Measurements from ENCODE around the gene TCIRG1.

TCIRG1 gene

DNA sequence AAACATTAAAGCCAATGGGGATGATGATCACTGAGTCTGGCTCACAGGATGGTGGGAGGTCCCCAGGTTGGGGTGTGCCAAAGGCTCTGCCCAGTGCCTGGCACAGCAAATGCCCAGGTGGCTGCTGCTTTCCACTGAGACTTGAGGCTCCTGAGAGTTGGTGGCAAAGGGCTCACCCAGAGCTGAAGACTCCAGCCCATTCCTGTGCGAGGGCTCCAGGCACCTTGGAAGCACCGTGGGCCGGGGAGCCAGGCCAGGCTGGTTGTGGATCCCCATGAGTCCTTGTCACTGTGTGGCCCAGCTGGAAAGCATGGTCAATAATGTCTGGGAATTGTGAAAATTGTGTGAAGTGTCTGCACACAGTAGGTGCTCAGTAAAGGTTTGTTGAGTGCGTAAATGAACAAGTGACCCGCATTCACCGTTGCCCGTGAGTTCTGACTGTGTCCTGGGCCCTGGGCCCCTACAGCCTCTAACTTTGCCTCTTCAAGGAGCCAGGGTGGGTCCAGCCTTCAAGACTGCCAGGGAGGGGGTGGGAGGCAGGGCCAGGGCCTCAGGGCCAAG is 32.1 kb upstream of the TCIRG1 start:
- DNase-seq = no peak

DNA sequence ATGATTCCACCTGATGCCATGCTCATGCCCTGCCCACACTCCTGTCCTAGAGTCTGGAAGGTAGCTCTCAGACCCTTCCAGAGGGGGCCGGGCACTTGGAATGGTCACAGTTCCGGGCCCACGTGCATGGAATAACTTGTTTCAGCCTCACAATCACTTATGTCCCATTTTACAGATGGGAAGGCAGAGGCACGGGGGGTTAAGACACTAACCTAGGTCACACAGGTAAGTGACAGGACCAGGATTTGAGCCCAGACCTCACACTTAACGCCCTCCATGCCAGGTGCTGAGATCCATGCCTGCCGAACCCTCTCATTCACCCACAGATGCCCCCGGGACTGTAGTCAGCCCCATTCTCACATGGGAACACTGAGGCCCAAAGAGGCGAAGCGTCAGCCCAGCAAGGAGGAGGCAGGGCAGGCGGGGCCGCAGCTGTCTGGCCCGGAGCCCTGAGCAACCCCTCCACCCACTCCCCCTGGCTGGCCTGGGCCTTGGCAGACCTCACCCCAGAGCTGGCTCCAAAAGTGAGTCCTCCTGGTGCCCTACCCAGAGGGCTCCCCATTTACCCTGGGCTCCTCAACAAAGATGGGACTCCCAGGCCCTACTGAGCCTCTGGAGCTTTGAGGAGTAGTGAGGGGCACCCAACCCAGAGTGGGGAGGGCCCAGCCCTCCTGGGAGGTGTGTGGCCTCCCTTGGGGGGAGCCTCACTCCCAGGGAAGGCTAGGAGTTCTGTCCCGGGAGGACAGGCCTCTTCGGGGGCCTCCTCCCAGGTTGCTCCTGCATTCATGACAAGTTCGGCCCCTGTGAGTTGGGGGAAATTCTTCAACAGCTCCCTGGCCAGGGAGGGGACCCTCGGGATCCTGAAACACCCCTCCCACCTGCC is 31.1 kb upstream of the TCIRG1 start:
- peak in 1 of 4 experiments; percentile 1 for DNase-seq

DNA sequence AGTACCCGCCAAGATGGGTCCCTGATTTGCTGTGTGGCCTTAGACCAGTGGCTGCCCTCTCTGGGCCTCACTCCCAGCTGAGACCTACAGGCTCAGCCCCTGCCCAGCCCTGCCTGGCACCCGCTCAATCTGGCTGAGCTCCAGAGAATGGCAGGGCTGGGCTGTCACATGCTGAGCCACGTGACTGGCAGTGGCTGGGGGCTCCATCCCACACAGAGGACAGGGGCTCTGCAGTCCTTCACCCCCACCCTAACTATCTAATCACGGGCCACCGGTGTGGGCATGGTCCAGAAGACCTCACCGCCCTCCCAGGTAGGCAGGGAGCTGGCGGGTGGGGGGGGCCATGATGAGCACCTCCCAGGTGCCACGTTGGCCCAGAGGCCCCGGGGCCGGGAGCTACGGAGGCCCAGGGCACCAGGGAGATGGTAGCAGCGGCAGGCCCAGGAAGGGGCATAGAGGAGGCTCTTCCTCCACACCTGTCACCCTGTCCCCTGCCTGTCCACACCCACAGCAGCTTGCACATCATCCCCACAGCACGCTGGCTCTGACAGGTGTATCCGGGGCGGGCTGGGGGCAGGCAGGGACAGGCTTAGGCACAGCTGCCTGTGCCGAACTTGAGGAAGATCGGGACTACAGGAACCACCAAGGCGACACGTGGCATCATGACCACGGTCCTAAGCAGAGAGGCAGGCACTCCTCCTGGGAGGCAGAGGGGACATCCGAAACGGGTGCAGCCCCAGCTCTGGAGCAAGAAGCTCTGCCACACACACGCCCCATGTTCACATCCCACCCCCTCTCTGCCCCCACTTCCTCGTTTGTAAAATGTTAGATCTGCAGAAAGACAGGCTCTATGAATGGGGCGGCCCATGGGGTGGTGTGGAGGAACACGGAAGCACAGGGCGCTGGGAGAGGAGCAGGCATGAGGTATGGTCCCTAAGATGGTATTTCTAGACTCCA is 30.2 kb upstream of the TCIRG1 start:
- DNase-seq = peak; percentile 87 to 94 (median 90)

DNA sequence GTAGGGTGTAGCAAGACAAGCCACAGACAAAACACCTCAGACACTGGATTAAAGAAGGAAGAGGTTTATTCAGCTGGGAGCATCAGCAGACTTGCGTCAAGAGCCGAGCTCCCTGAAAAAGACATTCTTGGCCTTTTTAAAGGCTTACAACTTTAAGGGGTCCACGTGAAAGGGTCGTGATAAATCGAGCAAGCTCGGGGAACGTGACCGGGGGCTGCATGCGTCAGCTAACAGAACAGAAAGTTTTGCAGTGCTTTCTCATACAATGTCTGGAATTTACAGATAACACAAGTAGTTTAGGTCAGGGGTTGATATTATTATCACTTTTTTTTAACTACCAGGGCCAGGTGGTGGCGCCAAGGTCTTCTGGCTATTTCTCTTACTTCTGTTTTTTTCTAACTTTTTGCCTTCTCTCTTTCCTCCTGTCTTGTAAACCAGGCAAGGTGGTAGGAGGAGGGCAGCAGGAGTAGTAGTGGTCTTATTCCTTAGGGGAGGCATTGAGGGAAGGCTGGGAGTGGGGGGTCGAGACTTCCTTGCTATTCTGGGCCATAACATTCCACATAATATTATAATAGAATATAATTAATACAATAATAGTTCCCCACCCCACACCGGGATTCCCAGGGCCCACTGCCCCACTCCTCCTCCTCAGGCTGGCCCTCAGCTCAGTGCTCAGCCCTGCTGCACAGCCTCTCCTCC is 29.3 kb upstream of the TCIRG1 start:
- peak; percentile 29 to 43 (median 38) for DNase-seq

DNA sequence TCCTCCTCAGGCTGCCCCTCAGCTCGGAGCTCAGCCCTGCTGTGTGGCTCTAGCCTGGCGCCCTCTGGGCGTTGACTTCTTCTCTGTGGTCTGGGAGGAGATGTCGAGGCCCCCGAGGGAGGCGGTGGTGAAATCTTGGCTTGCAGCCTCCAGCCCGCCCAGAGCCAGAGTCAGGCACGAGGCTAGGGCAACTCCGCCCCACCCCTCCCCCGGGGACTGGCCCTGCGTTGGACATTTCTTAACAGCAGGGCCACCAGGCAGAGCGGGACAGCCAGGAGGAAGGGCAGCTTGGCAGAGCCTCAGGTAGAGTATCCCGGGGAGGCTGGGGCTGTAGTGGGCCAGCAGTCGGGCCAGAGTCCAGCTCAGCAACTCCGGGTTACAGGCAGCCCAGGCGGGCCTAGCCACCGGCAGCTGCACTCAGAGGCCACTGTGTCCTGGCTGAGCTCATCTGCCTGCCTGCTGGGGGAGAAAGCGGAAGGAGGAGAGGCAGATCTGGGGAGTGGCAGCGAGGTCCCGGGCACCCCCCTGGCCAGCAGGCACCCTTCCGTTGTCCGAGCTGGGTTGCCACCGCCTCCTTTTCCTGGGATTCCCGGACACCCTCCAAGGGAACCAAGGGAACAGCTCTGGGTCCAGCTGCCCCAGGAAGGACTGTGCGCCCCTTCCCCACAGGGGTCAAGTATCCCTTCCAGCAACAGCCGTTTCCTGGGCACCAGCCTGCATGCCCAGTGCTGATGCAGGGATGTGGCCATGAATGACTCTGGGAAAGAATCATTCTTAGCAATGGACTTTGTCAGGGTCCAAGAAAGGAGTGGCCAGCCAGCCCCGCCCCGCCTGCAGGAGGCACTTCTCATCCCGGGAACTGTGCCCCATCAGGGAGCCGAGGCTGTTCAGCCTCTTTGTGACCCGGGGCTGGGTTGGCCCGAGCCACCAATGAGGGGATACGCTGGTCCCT is 28.5 kb upstream of the TCIRG1 start, which contains the start of gene ALDH3B1:
TSS of gene ALDH3B1 (plus strand) at position 238 of the 952 bp plus-strand sequence. CDS start 4,971 bp downstream, outside the sequence.
- peak; percentile 95 to 98 (median 98) for DNase-seq

DNA sequence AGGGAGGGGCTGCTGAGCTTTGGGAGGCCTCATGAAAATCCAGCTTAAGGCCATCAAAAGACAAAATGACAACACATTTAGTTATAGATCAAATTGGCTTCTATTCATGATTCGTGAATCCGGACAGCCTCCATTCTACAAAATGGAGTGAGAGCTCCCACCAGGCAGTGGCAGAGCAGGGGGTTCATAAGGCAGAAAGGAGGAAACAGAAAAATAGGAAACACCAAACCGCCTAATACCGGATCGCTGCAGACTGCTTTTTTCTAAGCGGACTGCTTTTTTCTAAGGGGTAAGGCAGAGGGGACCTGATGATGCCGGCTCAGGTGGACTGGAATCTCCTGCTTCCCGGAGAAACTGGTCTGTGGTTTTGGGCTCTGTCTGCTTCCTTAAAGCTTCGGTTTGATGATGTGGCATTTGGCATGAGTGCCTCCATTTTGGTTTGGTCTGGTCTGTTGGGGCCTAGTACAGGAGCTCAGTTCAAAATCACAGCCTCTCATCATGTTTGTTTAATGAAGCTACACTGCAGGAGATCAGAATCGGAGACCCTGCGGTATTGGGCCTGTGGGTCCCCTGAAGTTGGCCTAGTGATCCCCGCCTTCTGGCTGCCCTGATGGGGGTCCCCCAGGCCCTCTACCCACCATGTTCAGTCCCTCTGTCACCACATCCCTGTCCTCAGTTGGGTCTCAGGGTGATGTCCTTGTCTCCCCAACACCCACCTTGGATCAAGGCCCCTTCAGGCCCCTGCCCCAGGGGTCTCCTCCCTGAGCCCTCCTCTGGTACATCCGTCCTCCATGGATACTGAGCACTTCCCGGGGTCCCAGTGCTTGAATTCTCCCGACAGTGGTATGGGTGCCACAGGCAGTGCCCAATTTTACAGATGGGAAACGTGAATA is 27.5 kb upstream of the TCIRG1 start:
- DNase-seq = peak; percentile 34 to 55 (median 52)

DNA sequence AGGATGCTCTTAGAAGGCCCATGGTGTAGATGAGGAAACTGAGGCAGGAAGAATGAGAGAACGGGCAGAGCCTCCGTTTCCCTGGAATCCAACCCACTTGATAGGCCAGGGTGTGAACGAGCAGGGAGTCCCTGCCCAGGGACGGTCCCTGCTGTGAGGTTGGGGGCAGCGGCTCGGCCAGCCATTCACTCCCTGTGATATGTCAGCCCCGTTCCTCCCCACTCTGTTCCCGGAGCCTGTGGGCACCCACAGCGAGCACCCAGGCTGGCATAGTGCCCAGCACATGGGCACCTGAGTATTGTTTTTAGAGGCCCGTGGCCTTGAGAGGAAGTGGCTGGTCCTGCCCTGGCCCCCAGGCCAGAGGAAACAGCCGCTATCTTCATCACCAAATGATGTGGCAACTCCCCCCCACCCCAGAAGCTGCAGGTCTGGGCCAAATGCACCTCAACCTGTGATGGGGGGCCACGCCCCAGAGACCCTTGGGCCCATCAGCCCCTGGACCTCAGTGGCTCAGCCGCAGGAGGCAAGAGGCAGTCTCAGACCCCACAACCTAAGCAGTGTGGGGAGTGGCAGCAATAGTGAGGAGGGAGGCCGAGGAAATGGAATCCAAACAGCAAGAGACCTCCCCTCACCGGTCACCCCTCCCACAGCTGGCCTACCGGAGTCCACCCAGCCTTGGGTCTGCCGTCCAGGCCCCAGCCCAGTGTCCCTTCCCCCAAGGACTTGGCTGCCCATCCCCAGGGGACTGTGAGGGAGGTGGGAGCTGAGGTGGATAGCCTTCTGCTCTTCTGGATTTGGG is 26.6 kb upstream of the TCIRG1 start:
- DNase-seq = no peak

DNA sequence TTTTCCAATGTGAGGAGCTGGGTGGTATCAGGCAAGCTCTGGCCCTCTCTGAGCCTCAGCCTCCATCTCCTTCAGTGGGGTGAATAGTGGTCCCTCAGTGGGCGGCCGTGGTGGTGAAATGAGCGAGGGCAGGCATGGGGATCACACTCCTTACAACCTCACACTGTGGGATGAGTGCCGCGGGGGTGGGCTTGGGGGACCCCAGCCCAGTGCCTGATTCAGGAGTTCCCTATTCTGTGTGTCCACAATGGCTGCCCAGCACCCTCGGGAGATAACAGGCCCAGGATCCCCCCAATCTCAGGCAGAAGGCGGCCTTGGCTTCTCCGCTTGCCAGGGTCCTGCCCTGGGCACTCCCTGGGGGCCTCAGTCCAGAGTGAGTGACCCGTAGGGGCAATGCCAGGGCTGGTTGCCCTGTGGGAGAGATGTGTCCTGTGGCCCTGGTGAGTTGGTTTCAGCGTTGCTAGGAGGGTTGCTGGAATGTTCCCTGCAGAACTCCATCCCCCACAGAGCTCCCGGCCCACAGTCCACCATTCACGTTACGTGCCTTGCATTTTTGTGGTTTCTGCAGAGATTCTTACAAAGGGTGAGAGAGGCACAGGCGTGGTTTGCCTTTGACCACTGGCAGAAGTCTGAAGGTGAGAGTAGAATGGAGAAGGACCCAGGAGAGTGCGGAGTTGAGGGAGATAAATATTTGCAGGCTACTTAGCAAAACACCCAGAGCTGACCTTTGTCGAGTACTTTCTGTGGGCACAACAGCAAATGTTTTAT is 25.8 kb upstream of the TCIRG1 start:
- DNase-seq = no peak

DNA sequence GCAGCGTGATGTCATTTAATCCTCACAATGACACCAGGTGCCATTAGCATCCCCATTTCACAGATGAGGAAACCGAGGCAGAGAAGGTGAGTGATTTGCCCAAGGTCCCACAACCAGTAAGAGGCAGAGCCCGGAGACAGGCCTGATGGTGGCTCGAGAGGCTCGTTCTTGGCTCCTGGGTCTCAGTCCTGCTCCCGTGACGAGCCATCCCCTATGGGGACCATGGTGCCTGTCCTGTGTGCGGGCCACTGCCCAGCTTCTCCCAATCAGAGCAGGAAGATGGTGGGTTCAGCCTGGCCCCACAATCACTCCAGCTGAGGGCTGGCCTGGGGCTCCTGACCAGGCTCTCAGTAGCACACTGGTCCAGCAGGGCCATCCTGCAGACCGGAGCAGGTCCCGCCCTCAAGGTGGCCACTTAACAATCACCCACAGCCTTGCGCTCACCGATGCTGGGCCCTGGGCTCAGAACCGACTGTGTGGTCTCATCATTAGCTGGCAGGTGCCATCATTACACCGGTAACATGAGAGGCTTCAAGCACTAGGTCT is 25.1 kb upstream of the TCIRG1 start:
- no peak for DNase-seq

DNA sequence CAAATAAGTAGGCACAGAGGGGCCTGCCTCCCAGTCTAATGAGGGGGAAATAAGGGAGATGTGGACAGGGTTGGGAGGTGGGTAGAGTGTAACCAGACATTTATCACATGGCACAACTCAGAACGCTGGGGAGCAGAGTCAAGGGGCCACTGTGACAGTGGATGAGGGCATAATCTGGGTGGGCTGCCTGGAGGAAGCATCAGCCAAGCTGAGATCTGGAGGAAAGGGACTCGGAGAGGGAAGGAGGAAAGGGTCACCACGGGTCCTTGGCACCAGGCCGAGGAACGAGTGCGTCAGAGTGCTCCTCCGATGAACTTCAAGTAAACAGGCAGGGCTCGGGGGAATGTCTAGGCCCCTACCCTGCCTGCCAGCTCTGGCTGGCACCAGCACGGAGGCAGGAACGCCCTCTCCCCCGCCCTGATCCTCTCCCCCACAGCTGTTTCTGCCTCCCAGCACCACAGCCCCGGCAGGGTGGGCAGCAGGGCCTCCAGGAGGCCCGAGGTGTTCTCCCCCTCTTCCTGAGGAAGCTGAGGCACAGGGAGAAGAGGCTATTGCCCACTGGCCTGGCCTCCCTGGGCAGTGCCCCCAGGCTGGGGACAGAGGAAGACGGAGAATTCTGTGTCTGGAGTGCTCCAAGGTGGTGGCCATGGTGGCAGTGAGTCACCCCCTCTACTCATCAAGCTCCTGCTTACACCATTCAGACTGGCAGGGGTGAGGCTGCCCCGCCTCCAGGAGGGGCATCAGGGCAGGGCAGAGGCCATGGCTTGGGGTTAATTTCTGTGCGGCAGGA is 24.5 kb upstream of the TCIRG1 start:
- DNase-seq = peak; percentile 64 to 82 (median 76)

DNA sequence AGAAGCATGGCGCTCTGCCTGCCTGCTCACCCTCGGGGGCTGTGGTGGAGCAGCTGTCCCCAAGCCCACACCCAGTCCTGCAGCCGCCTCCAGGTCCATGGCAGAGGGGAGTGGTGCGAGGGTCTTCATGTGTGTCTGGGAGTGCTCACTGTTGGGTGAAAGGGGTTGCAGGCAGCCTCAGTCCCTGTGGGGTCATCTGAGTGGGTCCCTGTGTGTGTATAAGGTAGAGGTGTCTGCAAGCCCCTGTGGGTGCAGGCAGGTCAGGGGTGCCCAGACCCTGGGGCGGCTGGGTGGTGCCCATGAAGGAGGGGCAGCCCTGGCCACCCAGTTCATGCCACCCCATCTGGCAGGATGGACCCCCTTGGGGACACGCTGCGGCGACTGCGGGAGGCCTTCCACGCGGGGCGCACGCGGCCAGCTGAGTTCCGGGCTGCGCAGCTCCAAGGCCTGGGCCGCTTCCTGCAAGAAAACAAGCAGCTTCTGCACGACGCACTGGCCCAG is 23.8 kb upstream of the TCIRG1 start:
- no peak for DNase-seq

DNA sequence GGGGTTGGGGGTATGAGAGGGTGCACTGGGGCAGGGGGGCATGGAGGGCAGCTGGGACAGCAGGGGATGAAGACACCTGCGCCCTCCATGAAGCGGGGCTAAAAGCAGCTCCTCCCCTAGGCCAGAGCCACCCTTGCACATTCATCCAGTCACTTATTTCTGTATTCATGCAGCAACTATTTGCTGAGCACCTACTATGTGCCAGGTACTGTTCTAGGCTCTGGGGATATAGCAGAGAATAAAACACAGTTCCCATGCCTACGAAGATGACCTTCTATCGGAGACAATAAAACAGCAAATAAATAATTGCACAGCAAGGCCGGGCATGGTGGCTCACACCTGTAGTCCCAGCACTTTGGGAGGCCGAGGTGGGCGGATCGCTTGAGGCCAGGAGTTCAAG is 23.4 kb upstream of the TCIRG1 start:
- DNase-seq = no peak

DNA sequence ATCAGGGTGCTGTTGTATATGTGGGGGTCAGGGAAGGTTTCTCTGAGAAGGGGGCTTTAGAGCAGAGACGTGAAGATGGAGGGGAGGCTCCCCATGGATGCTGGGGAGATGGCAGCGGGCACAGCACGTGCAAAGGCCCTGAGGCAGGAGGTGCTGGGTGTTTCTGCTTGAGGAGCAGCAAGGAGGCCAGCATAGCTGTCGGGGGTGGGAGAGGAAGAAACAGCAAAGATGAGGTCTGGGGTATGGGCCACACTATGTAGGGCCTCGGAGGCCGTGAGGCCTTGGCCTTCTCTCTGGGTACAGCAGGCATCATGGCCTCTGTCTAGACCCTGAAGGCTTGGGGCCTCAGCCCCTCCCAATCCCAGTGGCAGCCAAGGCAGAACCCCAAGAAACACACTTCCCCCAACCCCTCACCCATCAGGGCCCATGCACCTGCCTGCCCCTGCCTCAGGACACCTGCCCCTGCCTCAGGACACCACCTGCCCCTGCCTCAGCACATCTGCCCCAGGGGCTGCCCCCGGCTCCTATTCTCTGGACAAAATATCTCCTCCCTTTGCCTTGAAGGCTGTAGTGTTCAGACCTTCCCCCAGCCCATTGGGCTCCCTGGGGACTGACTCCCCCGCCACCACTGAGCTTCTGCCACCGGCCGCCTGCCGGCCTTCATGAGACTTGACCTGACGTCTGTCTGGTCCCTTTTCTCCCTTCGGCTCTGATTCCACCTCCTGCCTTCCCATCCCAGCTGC is 22.5 kb upstream of the TCIRG1 start:
- no peak for DNase-seq

DNA sequence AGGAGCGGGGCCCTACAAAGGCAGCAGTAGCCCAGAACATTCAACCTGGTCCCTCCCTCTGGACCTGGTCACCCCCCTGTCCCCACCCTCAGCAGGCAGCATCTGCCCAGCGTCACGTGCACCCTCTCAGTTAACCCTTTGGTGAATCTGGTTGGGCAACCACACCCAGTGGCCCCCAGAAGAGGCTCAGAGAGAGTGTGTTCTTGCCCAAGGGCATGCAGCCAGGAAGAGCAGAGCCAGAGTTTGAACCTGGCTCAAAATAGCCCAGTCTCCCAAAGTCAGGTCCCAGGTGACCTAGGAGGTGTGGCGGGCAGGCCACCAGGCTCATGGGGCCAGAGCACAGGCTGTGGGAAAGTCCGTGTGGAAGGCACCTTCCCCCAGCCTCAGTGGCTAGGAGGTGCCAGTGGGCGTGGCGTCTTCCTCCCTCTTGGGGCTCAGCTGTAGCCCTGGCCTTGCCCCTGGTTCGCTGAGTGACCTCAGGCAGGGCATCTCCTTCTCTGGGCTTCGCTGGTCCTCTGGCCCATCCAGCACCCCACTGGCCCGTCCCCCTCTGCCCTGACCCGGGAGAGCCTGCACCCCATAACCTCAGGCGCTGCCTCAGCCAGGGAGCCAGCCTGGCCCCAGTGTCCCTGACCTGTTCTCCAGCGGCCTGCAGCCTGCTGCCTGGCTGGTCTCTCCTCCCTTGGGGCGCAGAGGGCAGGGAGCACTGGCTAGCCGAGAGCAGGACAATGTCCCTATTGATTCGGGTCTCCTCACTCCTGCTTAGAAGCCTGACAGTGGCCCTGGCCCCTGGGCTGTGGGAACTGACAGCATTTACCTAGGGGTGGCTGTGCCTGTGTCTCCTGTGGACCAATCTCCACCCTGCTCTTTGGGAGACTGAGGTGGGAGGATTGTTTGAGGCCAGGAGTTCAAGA is 21.7 kb upstream of the TCIRG1 start:
- no peak for DNase-seq

Data from suppressor macrophage (primary cell).